GM18517 (cell line): ENCODE data around the gene MZT2B.
"Not testable (repeated sequence)": the region's sequence is repeated elsewhere in the genome, so short reads cannot be mapped to it uniquely, and the experiment has no call there.

ENCODE experiments used
- ATAC-seq: cut with Tn5 transposase; IDR thresholded peaks from one replicate; pipeline ENCODE4 v1.9.1; 2021; ENCODE audit warnings: mild to moderate bottlenecking, moderate library complexity; ENCODE audit not compliant: unreplicated experiment

MZT2B gene

DNA sequence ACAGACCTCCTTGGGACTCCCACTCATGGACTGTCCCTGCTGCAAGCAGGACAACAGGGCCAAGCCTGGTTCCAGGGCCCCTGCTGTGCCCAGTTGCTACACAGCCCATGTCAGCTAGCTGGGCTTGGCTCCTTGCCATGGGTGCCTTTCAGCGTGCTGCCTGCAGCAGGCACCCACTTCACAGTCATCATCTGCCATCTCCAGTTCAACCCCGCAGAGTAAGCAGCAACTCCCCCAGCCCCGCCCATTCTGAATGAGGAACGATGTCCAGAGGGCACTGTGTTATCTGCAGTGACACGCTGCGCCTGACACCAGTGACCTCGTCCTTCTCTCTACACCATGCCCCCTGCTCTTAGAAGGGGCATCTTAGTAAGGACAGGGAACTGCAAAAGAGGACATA is 20.5 kb downstream of the MZT2B start:
- not testable (repeated sequence) for ATAC-seq

DNA sequence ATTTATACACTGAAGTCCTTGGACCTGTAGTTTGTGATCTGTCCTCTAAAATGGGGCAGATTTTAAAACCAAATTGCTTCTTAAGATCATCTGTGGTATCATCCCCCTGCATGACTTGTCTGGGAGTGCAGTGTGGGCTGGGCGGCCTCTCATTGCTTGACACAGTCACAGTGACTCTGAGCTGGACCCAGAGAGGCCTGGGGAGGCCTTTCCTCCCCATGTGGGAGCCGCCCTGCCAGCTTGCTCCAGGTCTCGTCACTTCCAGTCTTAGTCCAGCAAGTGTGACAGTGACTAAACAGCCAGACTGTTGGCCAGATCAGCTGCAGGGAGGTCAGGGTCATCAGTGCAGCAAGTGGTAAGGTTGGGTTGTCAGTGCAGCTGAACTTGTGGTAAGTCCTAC is 21.1 kb downstream of the MZT2B start:
- ATAC-seq, result not testable (repeated sequence)

DNA sequence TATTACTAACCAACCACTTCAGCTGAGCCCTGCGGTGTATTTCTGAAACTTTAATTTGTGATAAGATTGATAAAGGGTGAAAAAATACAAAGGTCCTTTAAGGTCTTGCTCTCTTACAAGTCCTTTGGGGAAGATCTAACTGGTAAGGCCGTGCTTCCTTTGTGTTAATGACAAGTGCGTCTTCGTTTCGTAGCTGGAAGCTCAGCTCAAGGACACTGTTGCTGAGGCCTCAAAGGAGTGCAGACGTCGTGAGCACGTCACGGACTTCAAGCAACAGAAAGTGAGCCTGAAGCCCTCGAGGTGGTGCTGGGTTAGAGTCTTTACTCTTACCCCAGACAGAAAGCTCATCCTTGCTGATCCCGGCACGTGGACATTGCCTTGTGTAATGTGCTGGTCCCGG is 25.0 kb downstream of the MZT2B start:
- ATAC-seq, result not testable (repeated sequence)

DNA sequence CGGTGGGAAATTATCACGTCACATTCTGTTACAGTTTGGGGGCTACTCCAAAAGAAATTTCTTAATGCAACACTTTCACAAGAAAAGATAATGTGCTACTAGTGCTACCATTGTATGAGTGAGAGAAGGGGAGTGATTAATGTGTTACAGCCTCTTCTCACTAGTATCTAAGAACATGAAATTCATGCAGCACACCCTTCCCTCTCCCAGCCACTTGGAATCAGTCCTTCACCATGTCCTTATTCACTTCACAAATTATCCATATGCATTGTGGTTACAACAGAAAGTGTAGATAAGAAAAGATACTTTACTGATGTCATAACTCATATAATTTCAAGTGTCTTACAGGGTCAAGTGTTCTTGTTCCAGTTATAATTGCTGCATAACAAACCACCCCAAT is 37.1 kb downstream of the MZT2B start:
- not testable (repeated sequence) for ATAC-seq

DNA sequence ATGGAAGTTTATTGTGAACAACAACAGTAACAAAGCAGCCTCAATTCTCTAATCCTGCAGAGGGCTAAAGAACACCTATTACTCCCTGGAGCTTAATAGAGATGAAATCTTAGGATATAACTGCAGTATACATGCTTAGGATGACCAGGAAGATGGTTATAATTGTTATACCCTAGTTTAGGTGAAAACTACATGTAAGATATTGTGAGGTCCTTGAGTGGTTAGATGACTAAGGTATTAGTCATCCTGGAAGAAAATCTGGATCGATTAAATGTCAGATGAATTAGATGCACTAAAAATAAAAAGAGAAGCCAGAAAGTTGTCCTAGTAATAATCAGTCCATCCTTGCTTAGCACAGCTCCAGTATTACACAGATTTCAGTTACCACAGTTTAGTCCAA is 38.4 kb downstream of the MZT2B start:
- ATAC-seq, result not testable (repeated sequence)

DNA sequence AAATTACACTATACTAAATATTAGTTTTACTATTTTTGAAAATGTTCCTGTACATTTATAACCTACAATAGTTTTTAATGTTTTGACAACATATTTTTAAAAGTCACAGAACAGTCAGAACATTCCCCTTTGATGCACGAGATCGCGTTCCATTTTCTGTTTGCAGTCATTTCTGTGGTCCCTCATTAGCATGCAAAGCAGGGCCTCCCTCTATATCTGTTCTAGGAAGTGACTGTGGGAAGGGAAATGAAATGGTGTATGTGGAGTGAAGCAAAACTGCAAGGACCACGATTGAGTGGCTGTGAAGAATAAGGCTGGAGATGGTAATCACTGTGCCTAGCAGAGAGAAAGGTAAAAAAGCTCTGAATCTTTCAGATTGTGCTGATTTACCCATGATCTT is 40.5 kb downstream of the MZT2B start:
- ATAC-seq, result peak; percentile 77

DNA sequence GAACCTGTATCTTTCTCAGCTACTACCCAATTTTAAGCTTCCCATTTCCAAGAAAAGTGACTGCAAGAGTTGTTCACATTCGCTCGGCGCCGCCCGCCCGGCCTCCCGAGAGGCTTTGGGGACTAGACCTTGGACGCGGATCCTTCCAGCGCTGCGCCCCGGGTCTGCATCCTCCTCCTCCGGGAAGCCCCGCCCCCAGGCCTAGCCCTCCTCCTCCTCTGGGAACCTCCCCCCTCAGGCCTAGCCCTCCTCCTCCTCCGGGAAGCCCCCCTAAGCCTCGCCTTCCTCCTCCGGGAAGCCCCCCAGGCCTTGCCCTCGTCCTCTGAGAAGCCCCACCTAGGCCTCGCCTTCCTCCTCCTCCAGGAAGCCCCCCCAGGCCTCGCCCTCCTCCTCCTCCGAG is 45.9 kb downstream of the MZT2B start:
- ATAC-seq, result not testable (repeated sequence)

DNA sequence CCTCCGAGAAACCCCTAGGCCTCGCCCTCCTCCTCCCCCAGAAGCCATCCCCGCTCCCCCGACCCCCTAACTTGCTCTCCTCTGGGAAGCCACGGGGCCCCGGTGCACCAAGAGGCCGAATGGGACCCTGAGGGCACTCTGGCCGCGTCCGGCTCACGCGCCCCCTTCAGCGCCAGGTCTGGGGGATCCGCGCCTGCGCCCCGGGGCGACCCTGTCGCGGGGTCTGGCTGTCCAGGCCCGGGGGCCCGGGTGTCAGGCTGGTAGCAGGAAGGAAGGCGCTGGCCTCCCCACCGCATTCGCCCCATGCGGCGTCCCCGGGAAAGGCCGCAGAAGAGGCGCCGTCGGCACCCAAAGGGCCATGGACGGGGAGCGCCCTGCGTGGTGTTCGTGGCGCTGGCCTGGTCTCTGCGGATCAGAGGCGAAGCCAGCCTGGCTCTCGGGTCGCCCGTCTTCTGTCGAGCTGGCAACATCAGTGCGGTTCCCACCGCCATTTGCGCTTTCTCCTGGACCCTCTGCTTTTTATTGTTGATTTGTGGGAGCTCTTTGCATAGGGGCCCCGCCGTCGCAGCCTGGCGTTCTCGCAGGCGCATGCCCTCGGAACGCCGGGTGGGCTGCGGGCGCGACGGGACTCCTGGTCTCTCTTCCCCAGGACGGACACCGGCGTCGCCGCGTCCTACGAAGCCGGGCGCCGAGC is 46.6 kb downstream of the MZT2B start:
- not testable (repeated sequence) for ATAC-seq

DNA sequence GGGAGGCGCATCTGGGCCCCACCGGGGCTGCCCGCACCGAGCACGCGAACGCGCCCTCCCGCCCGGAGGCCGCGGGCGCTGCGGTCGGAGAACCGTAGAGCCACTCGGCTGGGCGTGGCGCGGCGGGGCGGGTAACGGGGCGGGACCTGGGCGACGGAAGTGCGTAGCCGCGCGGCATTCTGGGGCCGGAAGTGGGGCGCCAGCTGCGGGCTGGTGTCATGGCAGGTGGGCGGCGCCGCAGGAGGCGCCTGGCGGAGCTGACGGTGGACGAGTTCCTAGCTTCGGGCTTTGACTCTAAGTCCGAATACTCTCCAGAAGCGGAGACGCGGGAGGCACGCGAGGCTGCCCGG is 47.1 kb downstream of the MZT2B start:
- ATAC-seq, result not testable (repeated sequence)

DNA sequence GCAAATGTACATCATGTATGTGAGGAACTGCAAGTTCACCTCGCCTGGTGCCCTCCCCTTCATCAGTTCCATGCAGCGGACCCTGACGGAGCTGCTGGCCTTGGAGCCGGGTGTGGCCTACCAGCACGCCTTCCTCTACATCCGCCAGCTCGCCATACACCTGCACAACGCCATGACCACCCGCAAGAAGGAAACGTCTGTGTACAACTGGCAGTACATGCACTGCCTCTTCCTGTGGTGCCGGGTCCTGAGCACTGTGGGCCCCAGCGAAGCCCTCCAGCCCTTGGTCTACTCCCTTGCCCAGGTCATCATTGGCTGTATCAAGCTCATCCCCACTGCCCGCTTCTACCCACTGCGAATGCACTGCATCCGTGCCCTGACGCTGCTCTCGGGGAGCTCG is 48.3 kb downstream of the MZT2B start:
- not testable (repeated sequence) for ATAC-seq

DNA sequence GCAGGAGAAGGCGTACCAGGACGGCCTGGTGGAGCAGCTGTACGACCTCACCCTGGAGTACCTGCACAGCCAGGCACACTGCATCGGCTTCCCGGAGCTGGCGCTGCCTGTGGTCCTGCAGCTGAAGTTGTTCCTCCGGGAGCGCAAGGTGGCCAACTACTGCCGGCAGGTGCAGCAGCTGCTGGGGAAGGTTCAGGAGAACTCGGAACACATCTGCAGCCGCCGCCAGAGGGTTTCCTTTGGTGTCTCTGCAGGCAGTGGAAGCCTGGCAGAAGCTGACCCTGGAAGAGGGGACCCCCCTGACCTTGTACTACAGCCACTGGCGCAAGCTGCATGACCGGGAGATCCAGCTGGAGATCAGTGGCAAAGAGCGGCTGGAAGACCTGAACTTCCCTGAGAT is 48.8 kb downstream of the MZT2B start:
- ATAC-seq, result not testable (repeated sequence)

DNA sequence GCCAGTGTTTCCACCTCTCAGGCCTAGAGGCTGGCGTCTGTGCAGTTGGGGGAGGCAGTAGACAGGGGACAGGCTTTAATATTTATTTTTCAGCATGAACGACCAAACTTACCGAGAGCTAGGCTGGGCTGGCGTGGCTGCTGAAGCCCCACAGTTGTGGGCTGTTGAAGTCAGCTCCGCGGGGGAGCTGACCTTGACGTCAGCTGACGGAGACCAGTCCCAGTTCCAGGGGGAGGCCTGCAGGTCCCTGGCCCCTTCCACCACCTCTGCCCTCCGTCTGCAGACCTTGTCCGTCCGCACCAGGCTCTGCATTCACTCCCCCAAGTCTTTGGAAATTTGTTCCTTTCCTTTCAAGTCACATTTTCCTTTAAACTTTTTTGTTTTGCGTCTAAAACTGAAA is 49.6 kb downstream of the MZT2B start:
- no peak for ATAC-seq

DNA sequence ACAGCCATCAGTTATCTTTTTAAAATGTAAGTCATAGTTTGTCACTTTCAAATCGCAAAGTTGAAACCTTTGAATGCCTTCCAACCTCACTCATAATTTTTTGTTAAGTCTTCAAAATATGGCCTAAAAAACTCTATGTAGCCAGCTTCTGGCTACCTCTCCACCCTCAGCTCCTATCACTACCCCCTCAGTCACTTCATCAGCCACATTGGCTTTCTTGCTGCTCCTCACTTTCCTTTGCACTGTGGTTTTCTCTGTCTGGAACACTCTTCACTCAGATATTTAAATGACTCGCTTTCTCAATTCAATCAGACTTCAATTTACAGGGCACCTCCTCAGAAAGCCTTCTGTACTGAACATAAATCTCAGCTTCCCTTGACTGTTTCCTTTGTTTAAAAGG is 51.0 kb downstream of the MZT2B start:
- not testable (repeated sequence) for ATAC-seq

DNA sequence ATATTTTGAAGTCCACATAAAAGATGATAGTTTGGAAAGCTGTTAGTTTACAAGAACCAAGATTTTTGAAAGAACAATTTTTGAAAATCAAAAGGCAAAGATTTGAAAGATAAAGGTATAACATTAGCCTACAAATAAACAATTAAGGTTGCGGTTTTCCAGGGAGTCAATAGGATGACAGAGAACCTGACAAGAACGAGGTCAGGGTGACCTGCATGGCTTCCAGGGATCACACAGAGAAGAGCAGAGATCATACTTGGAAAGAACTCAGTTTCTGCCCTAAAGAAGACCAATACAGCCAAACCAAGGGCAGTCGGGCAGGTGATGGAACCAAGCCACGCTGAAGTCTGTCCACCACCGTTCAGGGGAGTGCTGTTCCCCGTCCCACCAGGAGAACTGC is 57.5 kb downstream of the MZT2B start:
- not testable (repeated sequence) for ATAC-seq
